Esophagus muscularis mucosa (tissue), 3 donors: ENCODE data around the gene DOK3.

Experiments
- POLR2AphosphoS5 ChIP-seq, 2 donors: sonication (generic); formaldehyde crosslinking; IDR thresholded peaks; one replicate each; pipeline ENCODE4 v1.6.1; 2017; ENCODE audit warnings: antibody characterized with exemption in 2 of 2
- TF ChIP-seq, protein P1 (sequence below), 3 experiments: fragments of 200-600 bp in 2 of 3; fragments of 450-650 bp in 1 of 3; sonication (generic) in 2 of 3; IDR thresholded peaks; one replicate each; pipeline ENCODE4 v1.5.1; 2017 to 2019; ENCODE audit warnings: antibody characterized with exemption in 3 of 3, mild to moderate bottlenecking in 2 of 3, moderate library complexity in 1 of 3

DNA sequence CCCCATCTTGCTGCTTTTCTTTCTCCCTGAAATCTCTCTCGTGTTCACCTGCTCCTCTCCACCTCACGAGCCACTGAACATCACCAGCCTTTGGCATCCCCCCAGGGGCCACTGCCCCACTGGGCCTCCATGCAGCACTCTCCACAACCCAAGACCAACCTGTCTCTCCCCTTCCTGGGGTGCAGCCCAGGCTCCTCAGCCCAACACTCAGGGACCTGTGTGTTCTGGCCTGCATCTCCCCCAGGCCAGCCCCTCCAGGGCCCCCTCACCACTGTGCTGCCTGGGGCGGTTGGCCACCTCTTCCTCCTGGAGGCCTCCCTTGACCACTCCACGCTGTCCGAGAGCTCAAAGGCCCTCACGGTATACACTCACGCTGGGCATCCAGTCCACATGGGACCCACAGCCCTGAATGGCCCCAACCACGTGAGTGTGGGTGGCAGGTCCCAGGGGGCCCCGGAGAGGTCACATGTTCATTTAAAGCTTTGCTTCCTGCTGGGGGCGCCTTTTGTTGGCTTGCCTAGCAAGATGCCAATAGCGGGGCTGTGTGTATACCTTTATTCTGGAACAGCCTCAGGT lies 453 bp upstream of the DOK3 start:
- TF ChIP-seq, protein P1, sequence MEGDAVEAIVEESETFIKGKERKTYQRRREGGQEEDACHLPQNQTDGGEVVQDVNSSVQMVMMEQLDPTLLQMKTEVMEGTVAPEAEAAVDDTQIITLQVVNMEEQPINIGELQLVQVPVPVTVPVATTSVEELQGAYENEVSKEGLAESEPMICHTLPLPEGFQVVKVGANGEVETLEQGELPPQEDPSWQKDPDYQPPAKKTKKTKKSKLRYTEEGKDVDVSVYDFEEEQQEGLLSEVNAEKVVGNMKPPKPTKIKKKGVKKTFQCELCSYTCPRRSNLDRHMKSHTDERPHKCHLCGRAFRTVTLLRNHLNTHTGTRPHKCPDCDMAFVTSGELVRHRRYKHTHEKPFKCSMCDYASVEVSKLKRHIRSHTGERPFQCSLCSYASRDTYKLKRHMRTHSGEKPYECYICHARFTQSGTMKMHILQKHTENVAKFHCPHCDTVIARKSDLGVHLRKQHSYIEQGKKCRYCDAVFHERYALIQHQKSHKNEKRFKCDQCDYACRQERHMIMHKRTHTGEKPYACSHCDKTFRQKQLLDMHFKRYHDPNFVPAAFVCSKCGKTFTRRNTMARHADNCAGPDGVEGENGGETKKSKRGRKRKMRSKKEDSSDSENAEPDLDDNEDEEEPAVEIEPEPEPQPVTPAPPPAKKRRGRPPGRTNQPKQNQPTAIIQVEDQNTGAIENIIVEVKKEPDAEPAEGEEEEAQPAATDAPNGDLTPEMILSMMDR (IDR thresholded peaks at IDR 0.05), result no peak
- no peak for TF ChIP-seq POLR2AphosphoS5 (IDR thresholded peaks at IDR 0.05)
